HL-60 (cell line): Measurements from ENCODE around the gene CHN2.
A peak's percentile ranks its signal among the peaks of the same experiment; 100 is the strongest.

Source experiments
- DNase-seq, 2 experiments: peaks; one replicate each; pipeline ENCODE4 v3.0.0-alpha.2; 2010 to 2020; ENCODE audit warnings: low read depth in 1 of 2, low spot score in 1 of 2
- H3K27ac ChIP-seq: fragments of 250-450 bp; sonication (Bioruptor Pico); replicated peaks from 2 replicates; pipeline ENCODE4 v1.5.1; 2020; ENCODE audit warnings: mild to moderate bottlenecking, moderate library complexity
- H3K27me3 ChIP-seq: fragments of 250-450 bp; sonication (Bioruptor Pico); 2 replicates; pipeline ENCODE4 v1.5.1; 2021; ENCODE audit warnings: mild to moderate bottlenecking, moderate library complexity; ENCODE audit not compliant: insufficient read depth, poor library complexity, severe bottlenecking
- H3K4me3 ChIP-seq: replicated peaks from 2 replicates; pipeline ENCODE4 v1.5.1; 2011; ENCODE audit warnings: mild to moderate bottlenecking, control low read depth, low read length; ENCODE audit not compliant: insufficient read depth
- CTCF ChIP-seq: IDR thresholded peaks from one replicate; pipeline ENCODE4 v1.5.1; 2011; ENCODE audit warnings: low read length, control low read depth, inconsistent platforms; ENCODE audit not compliant: insufficient read depth
- GABPA ChIP-seq: IDR thresholded peaks from 2 replicates; pipeline ENCODE4 v1.6.1; 2012; ENCODE audit warnings: low read depth
- POLR2AphosphoS5 ChIP-seq: IDR thresholded peaks from 2 replicates; pipeline ENCODE4 v1.6.1; 2012; ENCODE audit warnings: low read depth
- REST ChIP-seq: IDR thresholded peaks from 2 replicates; pipeline ENCODE4 v1.6.1; 2012; ENCODE audit warnings: low read depth; ENCODE audit not compliant: insufficient replicate concordance
- SPI1 ChIP-seq: IDR thresholded peaks from 2 replicates; pipeline ENCODE4 v1.6.1; 2012; ENCODE audit warnings: low read depth, mild to moderate bottlenecking, borderline replicate concordance

CHN2 gene

GRCh38 chr7:29304756-29305155 is 110.2 kb downstream of the CHN2 start:
- H3K4me3 ChIP-seq: no peak overlapping the region
- no peaks in the 10 kb centered on the region for H3K27me3 ChIP-seq
- no peak for TF ChIP-seq SPI1
- DNase-seq: no peak
- no peak overlapping the region for H3K27ac ChIP-seq

GRCh38 chr7:29306319-29306991 is 111.9 kb downstream of the CHN2 start:
- no peak overlapping the region for H3K4me3 ChIP-seq
- no peak for DNase-seq
- no peaks in the 10 kb centered on the region for H3K27me3 ChIP-seq
- H3K27ac ChIP-seq: no peak overlapping the region
- TF ChIP-seq SPI1 (no peak), CTCF (no peak), GABPA (no peak), POLR2AphosphoS5 (no peak), REST (no peak)

GRCh38 chr7:29308424-29308823 is 113.8 kb downstream of the CHN2 start:
- TF ChIP-seq POLR2AphosphoS5 (no peak), CTCF (no peak), GABPA (no peak), REST (no peak), SPI1 (no peak)
- DNase-seq: no peak
- H3K4me3 ChIP-seq: no peak overlapping the region
- H3K27me3 ChIP-seq: no peaks in the 10 kb centered on the region
- no peak overlapping the region for H3K27ac ChIP-seq

GRCh38 chr7:29309041-29309854 is 114.7 kb downstream of the CHN2 start:
- TF ChIP-seq GABPA: no peak
- no peak for TF ChIP-seq POLR2AphosphoS5
- no peak for TF ChIP-seq REST
- no peak for TF ChIP-seq SPI1
- peak; percentile 7 for TF ChIP-seq CTCF
- no peaks in the 10 kb centered on the region for H3K27me3 ChIP-seq
- no peak overlapping the region for H3K4me3 ChIP-seq
- H3K27ac ChIP-seq: no peak overlapping the region
- peak in 1 of 2 experiments; percentile 14 for DNase-seq
